Testis (tissue), 2 donors: Measurements from ENCODE around the gene HSPG2.

Experiments used
- POLR2A ChIP-seq: fragments of 450-650 bp; IDR thresholded peaks from one replicate; pipeline ENCODE4 v1.6.1; 2017; ENCODE audit warnings: antibody characterized with exemption, mild to moderate bottlenecking, moderate library complexity
- TF ChIP-seq, protein P1 (sequence below), 3 experiments: fragments of 450-650 bp in 2 of 3; fragments of 200-600 bp in 1 of 3; sonication (generic) in 1 of 3; IDR thresholded peaks; one replicate each; pipeline ENCODE4 v1.5.1; 2016 to 2019; ENCODE audit warnings: antibody characterized with exemption in 3 of 3, mild to moderate bottlenecking in 2 of 3, moderate library complexity in 1 of 3

GRCh38 chr1:21869620-21870121 lies 67.4 kb downstream of the HSPG2 start:
- TF ChIP-seq, protein P1, sequence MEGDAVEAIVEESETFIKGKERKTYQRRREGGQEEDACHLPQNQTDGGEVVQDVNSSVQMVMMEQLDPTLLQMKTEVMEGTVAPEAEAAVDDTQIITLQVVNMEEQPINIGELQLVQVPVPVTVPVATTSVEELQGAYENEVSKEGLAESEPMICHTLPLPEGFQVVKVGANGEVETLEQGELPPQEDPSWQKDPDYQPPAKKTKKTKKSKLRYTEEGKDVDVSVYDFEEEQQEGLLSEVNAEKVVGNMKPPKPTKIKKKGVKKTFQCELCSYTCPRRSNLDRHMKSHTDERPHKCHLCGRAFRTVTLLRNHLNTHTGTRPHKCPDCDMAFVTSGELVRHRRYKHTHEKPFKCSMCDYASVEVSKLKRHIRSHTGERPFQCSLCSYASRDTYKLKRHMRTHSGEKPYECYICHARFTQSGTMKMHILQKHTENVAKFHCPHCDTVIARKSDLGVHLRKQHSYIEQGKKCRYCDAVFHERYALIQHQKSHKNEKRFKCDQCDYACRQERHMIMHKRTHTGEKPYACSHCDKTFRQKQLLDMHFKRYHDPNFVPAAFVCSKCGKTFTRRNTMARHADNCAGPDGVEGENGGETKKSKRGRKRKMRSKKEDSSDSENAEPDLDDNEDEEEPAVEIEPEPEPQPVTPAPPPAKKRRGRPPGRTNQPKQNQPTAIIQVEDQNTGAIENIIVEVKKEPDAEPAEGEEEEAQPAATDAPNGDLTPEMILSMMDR (IDR thresholded peaks at IDR 0.05) = no peak
- TF ChIP-seq POLR2A = no peak
